GM19099 (cell line): ENCODE measurements around the gene PIGM.
A peak's percentile ranks its signal among the peaks of the same experiment; 100 is the strongest.

Source experiments
- POLR2A ChIP-seq: IDR thresholded peaks from 3 replicates; pipeline ENCODE4 v1.6.1; 2011; ENCODE audit warnings: low read depth; ENCODE audit not compliant: insufficient read length; ENCODE audit errors: extremely low read depth

PIGM gene

GRCh38 chr1:160031365-160032164 lies at the start of gene PIGM:
Gene PIGM (minus strand): TSS chr1:160031990. CDS start chr1:160031739, 251 bp downstream.
- TF ChIP-seq POLR2A: peak; percentile 56

- no peak for TF ChIP-seq POLR2A
Measured at GRCh38 chr1:160081261-160081936, 49.6 kb upstream of the PIGM start, which contains the start of gene KCNJ9. Gene KCNJ9 (plus strand): TSS chr1:160081538. CDS start chr1:160084031, 2,493 bp downstream.

GRCh38 chr1:160080381-160081100 lies 48.8 kb upstream of the PIGM start:
- no peak for TF ChIP-seq POLR2A

- TF ChIP-seq POLR2A: no peak
Measured at GRCh38 chr1:160079448-160079847, 47.7 kb upstream of the PIGM start.

- TF ChIP-seq POLR2A: no peak
Measured at GRCh38 chr1:160078512-160079195, 46.9 kb upstream of the PIGM start.

GRCh38 chr1:160077486-160077885 lies 45.7 kb upstream of the PIGM start:
- TF ChIP-seq POLR2A: no peak

- TF ChIP-seq POLR2A: no peak
Measured at GRCh38 chr1:160076295-160076694, 44.5 kb upstream of the PIGM start.

- no peak for TF ChIP-seq POLR2A
Measured at GRCh38 chr1:160075836-160076235, 44.0 kb upstream of the PIGM start.

- no peak for TF ChIP-seq POLR2A
Measured at GRCh38 chr1:160074865-160075264, 43.1 kb upstream of the PIGM start.

- no peak for TF ChIP-seq POLR2A
Measured at GRCh38 chr1:160071289-160071688, 39.5 kb upstream of the PIGM start.

GRCh38 chr1:160070243-160071163 lies 38.7 kb upstream of the PIGM start:
- no peak for TF ChIP-seq POLR2A

GRCh38 chr1:160069460-160070231 lies 37.9 kb upstream of the PIGM start, which contains the start of gene KCNJ10:
Gene KCNJ10 (minus strand): TSS chr1:160070160. CDS start chr1:160042532, 27,628 bp downstream.
- no peak for TF ChIP-seq POLR2A

GRCh38 chr1:160068225-160068624 lies 36.4 kb upstream of the PIGM start:
- no peak for TF ChIP-seq POLR2A
